ENCODE measurements around the gene CACNA2D4.
"Not testable (repeated sequence)": the region's sequence is repeated elsewhere in the genome, so short reads cannot be mapped to it uniquely, and the experiment has no call there.

CACNA2D4 gene, protein sequence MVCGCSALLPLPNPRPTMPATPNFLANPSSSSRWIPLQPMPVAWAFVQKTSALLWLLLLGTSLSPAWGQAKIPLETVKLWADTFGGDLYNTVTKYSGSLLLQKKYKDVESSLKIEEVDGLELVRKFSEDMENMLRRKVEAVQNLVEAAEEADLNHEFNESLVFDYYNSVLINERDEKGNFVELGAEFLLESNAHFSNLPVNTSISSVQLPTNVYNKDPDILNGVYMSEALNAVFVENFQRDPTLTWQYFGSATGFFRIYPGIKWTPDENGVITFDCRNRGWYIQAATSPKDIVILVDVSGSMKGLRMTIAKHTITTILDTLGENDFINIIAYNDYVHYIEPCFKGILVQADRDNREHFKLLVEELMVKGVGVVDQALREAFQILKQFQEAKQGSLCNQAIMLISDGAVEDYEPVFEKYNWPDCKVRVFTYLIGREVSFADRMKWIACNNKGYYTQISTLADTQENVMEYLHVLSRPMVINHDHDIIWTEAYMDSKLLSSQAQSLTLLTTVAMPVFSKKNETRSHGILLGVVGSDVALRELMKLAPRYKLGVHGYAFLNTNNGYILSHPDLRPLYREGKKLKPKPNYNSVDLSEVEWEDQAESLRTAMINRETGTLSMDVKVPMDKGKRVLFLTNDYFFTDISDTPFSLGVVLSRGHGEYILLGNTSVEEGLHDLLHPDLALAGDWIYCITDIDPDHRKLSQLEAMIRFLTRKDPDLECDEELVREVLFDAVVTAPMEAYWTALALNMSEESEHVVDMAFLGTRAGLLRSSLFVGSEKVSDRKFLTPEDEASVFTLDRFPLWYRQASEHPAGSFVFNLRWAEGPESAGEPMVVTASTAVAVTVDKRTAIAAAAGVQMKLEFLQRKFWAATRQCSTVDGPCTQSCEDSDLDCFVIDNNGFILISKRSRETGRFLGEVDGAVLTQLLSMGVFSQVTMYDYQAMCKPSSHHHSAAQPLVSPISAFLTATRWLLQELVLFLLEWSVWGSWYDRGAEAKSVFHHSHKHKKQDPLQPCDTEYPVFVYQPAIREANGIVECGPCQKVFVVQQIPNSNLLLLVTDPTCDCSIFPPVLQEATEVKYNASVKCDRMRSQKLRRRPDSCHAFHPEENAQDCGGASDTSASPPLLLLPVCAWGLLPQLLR

DNA sequence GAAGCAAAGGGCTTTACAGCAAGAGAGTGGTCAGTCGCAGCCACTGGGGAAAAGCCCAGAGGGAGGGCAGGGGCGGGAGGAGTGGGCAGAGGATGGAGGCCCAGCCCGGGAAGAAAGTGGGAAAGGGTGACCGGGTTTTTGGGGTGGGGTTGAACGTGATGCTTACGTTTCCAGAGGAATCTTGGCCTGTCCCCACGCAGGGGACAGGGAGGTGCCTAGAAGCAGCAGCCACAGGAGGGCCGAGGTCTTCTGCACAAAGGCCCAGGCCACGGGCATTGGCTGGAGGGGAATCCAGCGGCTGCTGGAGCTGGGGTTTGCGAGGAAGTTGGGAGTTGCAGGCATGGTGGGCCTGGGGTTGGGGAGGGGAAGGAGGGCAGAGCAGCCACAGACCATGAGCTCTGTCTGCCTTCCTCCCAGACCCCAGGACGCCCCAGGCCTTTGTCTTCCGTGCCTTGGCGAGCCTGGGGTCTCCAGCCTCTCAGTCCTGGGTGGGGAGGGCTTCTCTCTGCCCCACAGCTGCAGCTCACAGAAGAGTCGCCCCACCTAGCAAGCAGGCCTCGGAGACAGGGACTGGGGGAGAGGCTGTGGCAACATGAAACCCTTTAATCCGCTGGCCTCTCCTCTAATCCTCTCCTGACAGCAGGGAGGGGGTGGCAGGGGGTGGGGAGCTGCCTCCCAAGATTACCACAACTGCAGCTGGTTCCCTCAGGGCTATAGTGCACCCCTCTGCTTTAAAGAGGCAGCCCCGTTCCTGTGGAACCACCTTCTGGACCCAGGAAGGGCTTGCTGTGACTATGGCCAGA lies at the start of gene CACNA2D4:
TSS of gene CACNA2D4 (minus strand) at position 572 of the 803 bp plus-strand sequence. CDS start at position 393, 179 bp downstream.
- peak; percentile 98 for DNase-seq

DNA sequence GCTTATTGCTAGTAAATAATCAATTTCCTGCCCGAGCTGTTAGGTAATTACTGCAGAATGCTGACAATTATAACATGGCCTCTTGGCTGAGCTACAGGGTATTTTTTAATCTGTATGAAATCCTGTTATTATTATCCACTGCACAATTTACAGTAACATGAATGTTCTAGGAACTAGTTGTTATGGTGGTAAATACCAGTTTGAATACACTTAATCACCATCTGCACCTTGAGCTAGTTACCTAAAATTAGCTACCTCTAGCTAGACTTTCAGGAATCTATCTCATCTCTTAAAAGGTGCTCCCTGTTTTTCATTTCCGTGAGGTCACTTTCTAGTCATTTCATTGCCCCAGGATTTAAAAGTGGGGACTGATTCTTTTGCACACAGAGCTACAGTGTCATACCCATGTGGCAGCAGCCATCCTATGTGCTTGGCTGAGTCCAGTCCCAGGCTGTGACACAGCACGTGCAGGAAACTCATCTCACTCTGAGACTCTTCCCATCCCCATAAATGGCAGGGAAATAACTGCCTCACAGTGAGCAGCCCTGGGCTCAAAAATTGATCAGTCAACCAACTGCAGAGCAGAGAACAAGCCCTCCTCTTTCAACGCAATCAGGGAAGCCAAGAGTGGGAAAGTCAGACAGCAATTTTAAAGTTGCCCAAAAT lies 48.2 kb upstream of the CACNA2D4 start:
- peak; percentile 10 for DNase-seq

DNA sequence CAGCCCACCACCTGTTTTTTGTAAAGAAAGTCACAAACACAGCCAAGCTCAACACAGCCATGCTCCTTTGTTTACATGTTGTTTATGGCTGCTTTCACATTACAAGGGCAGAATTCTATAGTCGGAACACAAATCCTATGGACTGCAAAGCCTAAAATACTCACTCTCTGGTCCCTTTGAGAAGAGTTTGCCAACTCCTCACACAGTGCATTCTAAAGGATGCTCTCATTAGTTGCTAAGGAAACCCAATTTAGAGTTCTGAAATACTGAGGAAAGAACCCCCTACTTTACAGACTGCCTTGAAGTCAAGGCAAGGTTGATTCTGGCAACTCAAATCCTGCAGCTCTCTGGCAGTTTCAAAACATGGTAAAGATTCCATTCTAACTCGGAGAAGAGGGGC lies 47.5 kb upstream of the CACNA2D4 start:
- DNase-seq: no peak

DNA sequence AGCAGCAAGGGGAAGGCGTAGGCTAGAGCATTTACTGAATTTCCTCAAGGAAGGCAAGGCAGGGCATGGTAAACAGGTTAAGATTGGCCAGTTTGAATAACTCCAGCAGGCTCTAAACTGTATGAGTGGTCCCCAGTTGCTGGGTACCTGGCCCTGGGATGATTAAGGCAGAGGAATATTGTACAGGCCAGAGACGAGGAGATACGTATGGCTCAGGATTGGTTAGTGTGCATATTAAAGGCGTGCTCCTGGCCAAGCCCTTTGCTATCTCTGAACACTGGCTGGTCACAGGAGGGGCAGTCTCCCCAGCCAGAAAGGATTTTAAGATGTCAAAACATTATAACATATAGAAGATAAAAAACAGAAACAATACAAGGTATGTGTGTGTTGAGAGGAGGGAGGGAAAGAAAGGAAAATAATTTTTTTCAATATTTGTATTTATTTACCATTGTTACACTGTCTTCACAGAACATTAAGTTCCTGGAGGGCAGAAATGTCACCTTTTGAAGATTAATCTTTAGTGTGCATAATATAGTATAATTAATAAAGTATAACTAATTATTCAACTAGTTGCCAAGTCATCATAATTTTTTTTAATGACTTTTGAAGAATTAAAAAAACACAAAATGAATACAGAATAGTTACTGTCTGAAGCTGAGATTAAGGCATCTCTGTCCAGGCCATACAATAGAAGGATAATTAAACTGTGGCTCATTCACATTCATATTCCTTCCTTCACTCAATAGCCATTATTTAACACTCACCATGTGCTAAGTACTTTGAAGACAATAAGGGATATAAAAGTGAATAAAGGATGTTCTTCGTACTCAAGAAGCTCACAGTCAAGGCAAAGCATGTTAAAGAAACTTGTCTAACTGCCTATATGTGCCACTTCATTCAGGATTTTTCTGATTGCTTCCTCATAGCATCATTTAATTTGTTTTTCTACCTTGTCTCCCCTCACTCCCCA lies 43.9 kb upstream of the CACNA2D4 start:
- DNase-seq: no peak

- no peak for DNase-seq
Observed at GRCh38 chr12:1956716-1957115, 38.3 kb upstream of the CACNA2D4 start.

- DNase-seq: no peak
Observed at GRCh38 chr12:1949771-1950470, 31.5 kb upstream of the CACNA2D4 start.

GRCh38 chr12:1948883-1949282 lies 30.4 kb upstream of the CACNA2D4 start:
- no peak for DNase-seq

- DNase-seq: no peak
Observed at GRCh38 chr12:1947081-1947480, 28.6 kb upstream of the CACNA2D4 start.

GRCh38 chr12:1946296-1946695 lies 27.8 kb upstream of the CACNA2D4 start:
- peak; percentile 34 for DNase-seq

- DNase-seq: not testable (repeated sequence)
Observed at GRCh38 chr12:1945502-1945901, 27.1 kb upstream of the CACNA2D4 start.

DNA sequence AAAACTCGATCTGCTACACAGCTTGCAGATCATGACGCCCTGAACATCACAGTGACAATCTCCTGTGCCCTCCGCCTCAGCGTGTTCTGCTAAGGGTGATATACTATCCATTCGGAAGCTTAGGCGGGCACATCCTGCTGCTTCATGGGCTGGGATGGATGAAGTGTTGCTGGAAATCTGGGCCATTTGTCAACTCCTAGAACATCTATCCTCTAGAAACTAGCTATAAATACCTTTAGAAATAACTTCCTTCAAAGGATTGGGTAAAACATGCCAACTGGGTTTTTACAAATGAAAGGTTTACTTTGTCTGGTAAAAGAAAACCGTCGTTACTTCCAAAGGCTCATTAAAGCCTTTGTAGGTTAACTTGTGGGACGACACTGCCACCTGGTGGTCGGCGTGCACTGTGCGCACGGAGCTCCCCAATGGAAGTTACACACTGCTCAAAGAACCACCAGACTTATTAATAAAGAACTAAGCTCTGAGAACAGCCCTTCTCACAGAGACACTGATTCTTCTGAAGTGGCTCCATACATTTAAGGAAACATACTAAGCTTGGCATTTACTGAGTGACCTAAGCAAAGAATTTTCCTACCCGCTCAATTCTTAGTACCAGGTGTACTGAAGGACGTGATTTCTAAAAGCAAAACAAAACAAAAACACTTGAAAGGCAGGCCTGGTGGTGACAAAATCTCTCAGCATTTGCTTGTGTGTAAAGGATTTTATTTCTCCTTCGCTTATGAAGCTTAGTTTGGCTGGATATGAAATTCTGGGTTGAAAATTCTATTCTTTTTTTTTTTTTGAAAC lies 21.6 kb upstream of the CACNA2D4 start:
- DNase-seq: peak; percentile 85

DNA sequence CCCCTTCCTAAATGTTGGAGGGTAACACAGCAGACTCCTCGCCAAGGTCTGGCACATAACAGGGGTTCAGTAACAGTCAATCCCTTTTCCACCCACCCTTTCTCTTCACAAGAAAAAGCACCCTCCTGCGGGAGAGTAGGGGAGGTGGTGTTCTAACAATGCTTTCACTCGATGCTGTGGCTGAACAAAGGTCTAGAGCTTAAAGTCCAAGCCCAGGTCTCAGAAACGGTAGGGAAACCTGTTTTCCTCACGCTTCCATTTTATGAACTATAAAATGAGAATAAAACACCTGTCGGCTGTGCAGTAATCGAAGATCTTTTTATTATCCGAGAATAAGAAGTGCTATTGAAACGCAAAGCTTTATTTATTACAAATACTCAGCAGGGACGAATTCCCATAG lies 20.9 kb upstream of the CACNA2D4 start:
- DNase-seq: no peak

GRCh38 chr12:1937481-1938224 lies 19.2 kb upstream of the CACNA2D4 start:
- no peak for DNase-seq

GRCh38 chr12:1936406-1937320 lies 18.2 kb upstream of the CACNA2D4 start:
- peak; percentile 51 for DNase-seq

DNA sequence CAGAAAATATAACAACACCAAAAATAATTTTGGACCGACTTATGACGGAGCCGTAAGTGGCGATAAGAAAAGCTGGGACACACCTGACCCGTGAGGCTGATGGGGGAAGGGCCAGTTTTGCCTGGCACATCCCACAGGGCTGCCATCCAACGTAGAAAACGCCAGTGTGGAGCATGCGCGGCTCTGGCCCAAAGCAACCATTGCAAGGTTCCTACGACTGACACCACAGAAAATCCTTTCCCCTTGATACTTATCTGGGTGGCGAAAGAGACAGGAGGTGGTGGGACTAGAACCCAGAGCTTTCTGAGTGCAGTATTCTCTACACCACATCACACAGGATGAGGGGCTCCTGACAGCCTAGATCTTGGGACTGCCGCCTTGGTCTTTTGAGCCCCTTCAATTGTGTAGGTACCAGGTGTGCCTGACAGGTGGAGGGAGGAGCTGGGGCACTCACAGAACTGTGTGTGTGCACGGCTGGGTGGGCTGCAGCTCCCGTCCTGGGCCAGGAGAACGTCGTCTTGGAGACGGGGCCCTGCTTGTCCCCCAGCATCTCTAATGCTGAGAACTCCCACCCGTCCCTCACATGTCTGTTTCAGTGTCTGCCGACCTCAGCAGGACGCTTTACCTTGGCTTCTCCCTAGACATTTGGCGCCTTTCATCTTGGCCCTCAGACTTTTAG lies 17.4 kb upstream of the CACNA2D4 start:
- DNase-seq: no peak

- no peak for DNase-seq
Observed at GRCh38 chr12:1935242-1935641, 16.8 kb upstream of the CACNA2D4 start.

- DNase-seq: no peak
Observed at GRCh38 chr12:1934831-1935230, 16.4 kb upstream of the CACNA2D4 start.

Data from NCI-H82 (cell line).